OCI-LY7 (cell line): ENCODE results near the gene POLR2L. TPM values are rescaled to one million over a fixed set of nuclear protein-coding genes. Genes with fewer than 3 reads are reported as not detected.

Experiments used
- BruUV-seq: library from RNA; stranded (reverse); fragments of 400-500 nt; replicated peaks from 2 replicates; lab custom pipeline; 2021; lab: Mats Ljungman, UMichigan
- CTCF ChIA-PET: fragments of 300-600 bp; sonication (Branson Sonifier 250); formaldehyde crosslinking; loops from one replicate; lab custom pipeline; 2022; ENCODE audit warnings: antibody characterized with exemption; ENCODE audit not compliant: unreplicated experiment; lab: Charles Lee
- POLR2A ChIA-PET: fragments of 300-600 bp; sonication (Branson Sonifier 250); formaldehyde crosslinking; loops from one replicate; lab custom pipeline; 2022; ENCODE audit warnings: antibody characterized with exemption; lab: Charles Lee
- DNase-seq: peaks from one replicate; pipeline ENCODE4 v3.0.0-alpha.2; 2015; ENCODE audit warnings: low spot score
- H2AFZ ChIP-seq: fragments of 200-600 bp; sonication (generic), shearing (Covaris generic); 2 replicates; pipeline ENCODE4 v1.6.1; 2014; ENCODE audit warnings: mild to moderate bottlenecking, antibody characterized with exemption, low read length, moderate library complexity
- H3K27ac ChIP-seq: fragments of 200-600 bp; sonication (generic); 2 replicates; pipeline ENCODE4 v1.5.1; 2014; ENCODE audit warnings: mixed run types, low read depth, mild to moderate bottlenecking, moderate library complexity, low read length, inconsistent platforms; ENCODE audit not compliant: poor library complexity, severe bottlenecking
- H3K36me3 ChIP-seq: fragments of 200-600 bp; sonication (generic); 2 replicates; pipeline ENCODE4 v1.6.1; 2014; ENCODE audit warnings: mild to moderate bottlenecking, antibody characterized with exemption, low read length, moderate library complexity, mixed read lengths; ENCODE audit not compliant: insufficient read depth
- H3K4me1 ChIP-seq: fragments of 200-600 bp; sonication (generic); 2 replicates; pipeline ENCODE4 v1.5.1; 2014; ENCODE audit warnings: mild to moderate bottlenecking, low read length; ENCODE audit not compliant: insufficient read depth, poor library complexity, severe bottlenecking
- H3K4me2 ChIP-seq: fragments of 200-600 bp; sonication (generic); 2 replicates; pipeline ENCODE4 v1.6.1; 2014; ENCODE audit warnings: mild to moderate bottlenecking, low read length
- H3K4me3 ChIP-seq: fragments of 200-600 bp; sonication (generic); 2 replicates; pipeline ENCODE4 v1.5.1; 2014; ENCODE audit warnings: mild to moderate bottlenecking, low read depth, low read length; ENCODE audit not compliant: poor library complexity, severe bottlenecking
- H3K79me2 ChIP-seq: fragments of 200-600 bp; sonication (generic); 2 replicates; pipeline ENCODE4 v1.6.1; 2016; ENCODE audit warnings: low read depth, mild to moderate bottlenecking, low read length, moderate library complexity, mixed read lengths; ENCODE audit not compliant: insufficient read depth
- H3K9me2 ChIP-seq: fragments of 200-600 bp; sonication (generic); 2 replicates; pipeline ENCODE4 v1.6.1; 2016; ENCODE audit warnings: mild to moderate bottlenecking, low read length, mixed read lengths; ENCODE audit not compliant: insufficient read depth
- H3K9me3 ChIP-seq: fragments of 200-600 bp; sonication (generic); 2 replicates; pipeline ENCODE4 v1.6.1; 2014; ENCODE audit warnings: mild to moderate bottlenecking, mixed run types, low read length, mixed read lengths
- H4K20me1 ChIP-seq: fragments of 200-600 bp; sonication (generic); 2 replicates; pipeline ENCODE4 v1.6.1; 2014; ENCODE audit warnings: mild to moderate bottlenecking, antibody characterized with exemption, low read length, moderate library complexity, mixed read lengths; ENCODE audit not compliant: insufficient read depth
- EZH2phosphoT487 ChIP-seq: fragments of 200-600 bp; sonication (generic); IDR thresholded peaks from 2 replicates; pipeline ENCODE4 v1.6.1; 2018; ENCODE audit warnings: low read depth, borderline replicate concordance, mild to moderate bottlenecking, mixed run types, antibody characterized with exemption, low read length, moderate library complexity, mixed read lengths
- intact Hi-C: fragments of 100-400 bp; cut with micrococcal nuclease; formaldehyde crosslinking; loops from one replicate; pipeline ENCODE4 v1.10.0; 2022; ENCODE audit not compliant: unreplicated experiment
- total RNA-seq, 2 experiments: library from RNA; depleted of rRNA in 1 of 2; stranded (reverse); fragments of >200 nt in 1 of 2; shearing (Covaris generic) in 1 of 2; gene quantifications; 2 replicates each; pipeline ENCODE4 v1.2.3, GENCODE V29; 2014 to 2022
- TF ChIP-seq, protein P1 (sequence below): fragments of 200-600 bp; sonication (generic); conservative IDR thresholded peaks from 2 replicates; pipeline ENCODE4 v1.5.1; 2014; ENCODE audit warnings: mild to moderate bottlenecking, antibody characterized with exemption, low read length, moderate library complexity, mixed read lengths

Gene POLR2L
- total RNA-seq, 2 experiments from 2014 or later: 88.3 to 206 TPM

DNA sequence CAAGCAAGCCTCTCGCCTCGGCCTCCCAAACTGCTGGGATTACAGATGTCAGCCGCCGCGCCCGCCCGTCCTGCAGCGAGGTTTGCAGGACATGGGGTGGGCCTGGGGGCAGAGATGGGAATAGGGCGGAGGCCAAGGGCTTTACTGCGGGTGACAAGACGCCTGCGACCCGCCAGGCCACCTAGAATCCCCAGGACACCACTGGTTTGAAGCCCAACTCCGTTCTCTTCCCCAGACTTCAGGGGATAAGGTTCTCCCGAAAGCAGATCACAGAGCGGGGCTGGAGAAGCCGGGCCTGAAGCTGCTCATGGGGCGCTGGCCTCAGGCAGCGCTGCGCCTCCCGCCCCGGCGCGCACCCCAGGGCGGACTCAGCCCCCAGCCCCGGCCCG lies 354 bp downstream of the POLR2L start:
- no peaks in the 10 kb centered on the region for H3K9me2 ChIP-seq
- peak overlapping the region; percentile 89 for H3K4me3 ChIP-seq
- TSS peak; percentile 78 for BruUV-seq
- H4K20me1 ChIP-seq: peaks cover 10% of the 10 kb centered on the region; the same call in 1 of the 2 replicates
- H3K79me2 ChIP-seq: peaks cover 18% of the 10 kb centered on the region
- H3K4me2 ChIP-seq: peak overlapping the region; percentile 83
- H3K4me1 ChIP-seq: peaks cover 26% of the 10 kb centered on the region
- H2AFZ ChIP-seq: peak overlapping the region; percentile 57; the same call in 1 of the 2 replicates
- peak overlapping the region; percentile 54 for H3K27ac ChIP-seq
- DNase-seq: no peak
- peaks cover 33% of the 10 kb centered on the region for H3K36me3 ChIP-seq
- no peaks in the 10 kb centered on the region for H3K9me3 ChIP-seq
- TF ChIP-seq, protein P1, sequence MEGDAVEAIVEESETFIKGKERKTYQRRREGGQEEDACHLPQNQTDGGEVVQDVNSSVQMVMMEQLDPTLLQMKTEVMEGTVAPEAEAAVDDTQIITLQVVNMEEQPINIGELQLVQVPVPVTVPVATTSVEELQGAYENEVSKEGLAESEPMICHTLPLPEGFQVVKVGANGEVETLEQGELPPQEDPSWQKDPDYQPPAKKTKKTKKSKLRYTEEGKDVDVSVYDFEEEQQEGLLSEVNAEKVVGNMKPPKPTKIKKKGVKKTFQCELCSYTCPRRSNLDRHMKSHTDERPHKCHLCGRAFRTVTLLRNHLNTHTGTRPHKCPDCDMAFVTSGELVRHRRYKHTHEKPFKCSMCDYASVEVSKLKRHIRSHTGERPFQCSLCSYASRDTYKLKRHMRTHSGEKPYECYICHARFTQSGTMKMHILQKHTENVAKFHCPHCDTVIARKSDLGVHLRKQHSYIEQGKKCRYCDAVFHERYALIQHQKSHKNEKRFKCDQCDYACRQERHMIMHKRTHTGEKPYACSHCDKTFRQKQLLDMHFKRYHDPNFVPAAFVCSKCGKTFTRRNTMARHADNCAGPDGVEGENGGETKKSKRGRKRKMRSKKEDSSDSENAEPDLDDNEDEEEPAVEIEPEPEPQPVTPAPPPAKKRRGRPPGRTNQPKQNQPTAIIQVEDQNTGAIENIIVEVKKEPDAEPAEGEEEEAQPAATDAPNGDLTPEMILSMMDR: no peak
- no peak for TF ChIP-seq EZH2phosphoT487
- intact Hi-C loops: loop anchor here (2.0 kb wide), 1 partner anchor 33 kb away; the partner anchor contains the start of gene RPLP2
- CTCF ChIA-PET: interaction anchor here (0.5 kb wide), 1 partner anchor 604 kb away, joined by 3 read pairs; no protein-coding TSS in a partner anchor
- POLR2A ChIA-PET: interaction anchor here (1.1 kb wide), 1 partner anchor 9 kb away, joined by 3 read pairs; no protein-coding TSS in a partner anchor

DNA sequence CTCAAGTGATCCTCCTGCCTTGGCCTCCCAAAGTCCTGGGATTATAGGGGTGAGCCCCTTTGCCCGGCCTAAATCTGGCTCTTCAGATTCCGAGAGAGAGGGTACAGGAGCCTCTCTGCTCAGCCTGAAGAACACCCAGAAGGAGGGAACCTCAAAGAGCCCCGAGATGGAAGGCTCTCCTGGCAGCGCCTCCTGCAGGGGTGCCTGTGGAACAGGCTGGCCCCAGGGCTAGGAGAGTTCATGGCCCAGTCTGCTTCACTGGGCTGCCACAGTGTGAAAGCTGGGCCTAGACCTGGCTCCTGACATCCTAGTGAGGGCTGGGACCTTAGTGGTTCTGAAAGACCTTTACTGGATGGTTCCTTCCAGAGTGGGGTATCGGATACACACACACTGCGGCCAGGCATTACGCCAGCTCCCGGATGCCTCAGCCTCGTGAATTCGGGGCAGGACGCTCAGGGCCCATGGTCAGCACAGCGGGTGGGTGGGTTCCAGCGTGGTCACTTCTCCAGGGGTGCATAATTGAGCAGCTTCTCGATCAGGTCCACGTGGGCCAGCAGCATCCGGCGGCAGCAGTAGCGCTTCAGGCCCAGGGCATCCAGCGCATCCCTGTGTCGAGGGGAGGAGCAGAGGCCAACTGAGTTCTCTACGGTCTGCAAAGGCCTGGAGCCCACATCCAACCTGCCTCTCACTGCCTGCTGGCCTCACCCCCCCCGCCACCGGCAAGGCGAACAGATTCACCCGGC lies 2.3 kb downstream of the POLR2L start:
- H3K27ac ChIP-seq: no peak overlapping the region
- peaks cover 12% of the 10 kb centered on the region; the same call in 1 of the 2 replicates for H4K20me1 ChIP-seq
- BruUV-seq: TSS peak; percentile 83
- H3K4me3 ChIP-seq: no peak overlapping the region
- peaks cover 26% of the 10 kb centered on the region for H3K4me1 ChIP-seq
- H3K4me2 ChIP-seq: no peak overlapping the region
- H3K9me2 ChIP-seq: no peaks in the 10 kb centered on the region
- H3K79me2 ChIP-seq: peaks cover 18% of the 10 kb centered on the region
- CTCF ChIA-PET: no interaction called here
- no peaks in the 10 kb centered on the region for H3K9me3 ChIP-seq
- H2AFZ ChIP-seq: no peak overlapping the region
- POLR2A ChIA-PET: no interaction called here
- peaks cover 33% of the 10 kb centered on the region for H3K36me3 ChIP-seq
- no peak for DNase-seq
- TF ChIP-seq EZH2phosphoT487: no peak
- TF ChIP-seq, protein P1: peak; percentile 51
- intact Hi-C loops: no loop called here

DNA sequence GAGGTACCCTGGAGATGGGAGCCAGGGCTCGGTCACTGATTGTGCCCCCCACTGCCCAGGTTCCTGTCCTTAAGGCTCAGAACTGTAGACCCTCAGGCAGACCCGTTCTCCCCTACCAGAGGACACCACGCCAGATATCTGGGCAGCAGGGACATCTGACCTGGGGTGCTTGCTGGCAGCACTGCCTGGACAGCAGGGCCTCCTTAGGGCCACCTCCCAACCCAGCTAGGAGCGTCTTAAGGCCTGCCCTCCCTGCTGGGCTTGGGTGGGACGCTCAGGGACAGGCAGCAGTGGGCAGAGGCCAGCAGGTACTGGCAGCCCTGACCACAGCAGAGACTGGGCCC lies 3.1 kb downstream of the POLR2L start:
- intact Hi-C loops: no loop called here
- ChIA-PET CTCF (no interaction called here), POLR2A (no interaction called here)
- BruUV-seq: no TSS peak
- Histone ChIP-seq H4K20me1 (peaks cover 12% of the 10 kb centered on the region; the same call in 1 of the 2 replicates), H3K4me2 (no peak overlapping the region), H3K79me2 (peaks cover 18% of the 10 kb centered on the region), H3K9me3 (no peaks in the 10 kb centered on the region), H3K4me1 (peaks cover 20% of the 10 kb centered on the region), H3K27ac (no peak overlapping the region), H3K4me3 (no peak overlapping the region), H2AFZ (no peak overlapping the region), H3K9me2 (no peaks in the 10 kb centered on the region), H3K36me3 (peaks cover 33% of the 10 kb centered on the region)
- no peak for TF ChIP-seq EZH2phosphoT487
- TF ChIP-seq, protein P1: no peak
- DNase-seq: no peak
